GM23248 (cell line): ENCODE data around the gene VPREB1. TPM values are rescaled to one million over a fixed set of nuclear protein-coding genes. Genes with fewer than 3 reads are reported as not detected.
"Not testable (repeated sequence)": the region's sequence is repeated elsewhere in the genome, so short reads cannot be mapped to it uniquely, and the experiment has no call there.

ENCODE experiments used
- DNase-seq: peaks from one replicate; pipeline ENCODE4 v3.0.0-alpha.2; 2015
- H2AFZ ChIP-seq: fragments of 200-600 bp; sonication (generic); 2 replicates; pipeline ENCODE4 v1.6.1; 2016; ENCODE audit warnings: antibody characterized with exemption
- H3F3A ChIP-seq: fragments of 200-600 bp; sonication (generic); 2 replicates; pipeline ENCODE4 v1.6.1; 2016; ENCODE audit warnings: mild to moderate bottlenecking, antibody characterized with exemption, mixed run types; ENCODE audit not compliant: insufficient read depth
- H3K27ac ChIP-seq: fragments of 200-600 bp; sonication (generic); 2 replicates; pipeline ENCODE4 v1.5.1; 2016; ENCODE audit warnings: mild to moderate bottlenecking
- H3K27me3 ChIP-seq: fragments of 200-600 bp; sonication (generic); replicated peaks from 2 replicates; pipeline ENCODE4 v1.6.1; 2016; ENCODE audit warnings: mild to moderate bottlenecking; ENCODE audit not compliant: insufficient read depth
- H3K36me3 ChIP-seq: fragments of 200-600 bp; sonication (generic); 2 replicates; pipeline ENCODE4 v1.6.1; 2016; ENCODE audit warnings: low read depth, mild to moderate bottlenecking
- H3K4me1 ChIP-seq: fragments of 200-600 bp; sonication (generic); 2 replicates; pipeline ENCODE4 v1.6.1; 2016; ENCODE audit warnings: mild to moderate bottlenecking; ENCODE audit not compliant: insufficient read depth
- H3K4me2 ChIP-seq: fragments of 200-600 bp; sonication (generic); one replicate; pipeline ENCODE4 v1.6.1; 2016; ENCODE audit warnings: mild to moderate bottlenecking; ENCODE audit not compliant: unreplicated experiment
- H3K4me3 ChIP-seq: fragments of 200-600 bp; sonication (generic); 2 replicates; pipeline ENCODE4 v1.5.1; 2016; ENCODE audit warnings: mild to moderate bottlenecking
- H3K79me2 ChIP-seq: fragments of 200-600 bp; sonication (generic); 2 replicates; pipeline ENCODE4 v1.6.1; 2016; ENCODE audit warnings: mild to moderate bottlenecking; ENCODE audit not compliant: insufficient read depth
- H3K9ac ChIP-seq: fragments of 200-600 bp; sonication (generic); 2 replicates; pipeline ENCODE4 v1.6.1; 2016; ENCODE audit warnings: mild to moderate bottlenecking
- H3K9me2 ChIP-seq: fragments of 200-600 bp; sonication (generic); 2 replicates; pipeline ENCODE4 v1.6.1; 2016; ENCODE audit warnings: mixed run types, mild to moderate bottlenecking, moderate library complexity; ENCODE audit not compliant: insufficient read depth
- H3K9me3 ChIP-seq: fragments of 200-600 bp; sonication (generic); one replicate; pipeline ENCODE4 v1.6.1; 2017; ENCODE audit warnings: low read depth
- H4K20me1 ChIP-seq: fragments of 200-600 bp; sonication (generic); 2 replicates; pipeline ENCODE4 v1.6.0; 2016; ENCODE audit not compliant: insufficient read depth
- WGBS, 2 experiments: methylation state at CpG; one replicate each; pipeline ENCODE4 v1.1.6; 2015 to 2017; ENCODE audit warnings: low lambda C conversion rate in 2 of 2, low coverage in 1 of 2; ENCODE audit errors: missing lambda C conversion rate in 2 of 2; 5-methylcytosine and 5-hydroxymethylcytosine counted together
- in situ Hi-C: fragments of 300-500 bp; cut with MboI; formaldehyde crosslinking; loops from 2 replicates; pipeline ENCODE4 v1.15.0; 2020
- polyA plus RNA-seq: library from polyadenylated mRNA; unstranded; fragments of >200 nt; fragmentation: Nextera tagmentation; extraction: Ambion mirVana; gene quantifications from 2 replicates; pipeline ENCODE4 v1.2.1, GENCODE V29; 2016
- total RNA-seq: library from RNA; depleted of rRNA; stranded (reverse); fragments of >200 nt; shearing (Covaris generic); gene quantifications from 2 replicates; pipeline ENCODE4 v1.2.3, GENCODE V29; 2014

The VPREB1 gene
- total and polyA plus RNA-seq, 2 experiments from 2014 or later = not detected

DNA sequence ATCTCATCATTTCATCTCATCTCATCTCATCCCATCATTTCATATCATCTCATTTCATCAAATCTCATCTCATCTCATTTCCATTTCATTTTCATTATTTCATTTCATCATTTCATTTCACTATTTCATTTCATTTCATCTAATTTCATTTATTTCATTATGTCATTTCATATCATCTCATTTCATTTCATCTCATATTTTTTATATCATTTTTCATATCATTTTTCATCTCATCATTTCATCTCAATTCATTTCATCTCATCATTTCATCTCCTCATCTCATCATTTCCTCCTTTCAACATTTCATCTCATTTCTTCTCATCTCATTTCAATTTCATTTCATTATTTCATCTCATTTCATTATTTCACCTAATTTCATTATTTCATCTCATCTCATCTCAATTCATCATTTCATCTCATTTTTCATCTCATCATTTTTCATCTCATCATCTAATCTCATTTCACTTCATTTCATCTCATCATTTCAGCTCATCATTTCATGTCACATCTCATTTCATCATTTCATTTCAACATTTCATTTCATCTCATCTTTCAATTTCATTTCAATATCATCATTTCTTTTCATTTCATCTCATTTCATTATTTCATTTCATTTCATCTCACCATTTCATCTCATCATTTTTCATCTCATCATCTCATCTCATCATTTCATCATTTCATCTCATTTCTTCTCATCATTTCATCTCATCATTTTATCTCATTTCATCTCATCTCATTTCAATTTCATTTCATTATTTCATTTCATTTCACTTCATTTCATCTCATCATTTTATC, 40.6 kb downstream of the VPREB1 start:
- H3K4me3 ChIP-seq, H2AFZ ChIP-seq, H3K9me3 ChIP-seq, H4K20me1 ChIP-seq, H3K79me2 ChIP-seq, H3K27ac ChIP-seq, H3K36me3 ChIP-seq, H3K4me1 ChIP-seq, H3K9me2 ChIP-seq, in situ Hi-C loops, H3F3A ChIP-seq, H3K4me2 ChIP-seq, H3K27me3 ChIP-seq, H3K9ac ChIP-seq, DNase-seq: not testable (repeated sequence)

DNA sequence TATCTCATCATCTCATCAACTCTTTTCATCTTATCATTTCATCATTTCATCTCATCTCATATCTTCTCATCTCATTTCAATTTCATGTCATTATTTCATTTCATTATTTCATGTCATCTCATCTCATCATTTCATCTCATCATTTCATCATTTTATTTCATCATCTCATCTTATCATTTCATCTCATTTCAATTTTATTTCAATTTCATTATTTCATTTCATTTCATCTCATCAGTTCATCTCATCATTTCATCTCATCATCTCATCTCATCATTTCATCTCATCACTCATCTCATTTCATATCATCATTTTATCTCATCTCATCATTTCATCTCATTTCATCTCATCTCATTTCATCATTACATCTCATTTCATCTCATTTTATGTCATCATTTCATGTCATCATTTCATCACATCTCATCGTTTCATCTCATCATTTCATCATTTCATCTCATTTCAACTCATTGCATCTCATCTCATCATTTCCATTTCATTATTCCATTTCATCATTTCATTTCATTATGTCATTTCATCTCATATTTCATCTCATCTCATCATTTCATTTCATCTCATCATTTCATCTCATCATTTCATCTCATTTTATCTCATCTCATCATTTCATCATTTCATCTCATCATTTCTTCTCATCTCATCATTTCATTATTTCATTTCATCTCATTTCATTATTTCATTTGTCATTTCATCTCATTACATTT, 42.0 kb downstream of the VPREB1 start:
- H3K27ac ChIP-seq, H3K36me3 ChIP-seq, DNase-seq, H3K4me1 ChIP-seq, H3K4me3 ChIP-seq, H3K9ac ChIP-seq, in situ Hi-C loops, H3K9me3 ChIP-seq, H2AFZ ChIP-seq, H3K79me2 ChIP-seq, H3K4me2 ChIP-seq, H3K9me2 ChIP-seq, H4K20me1 ChIP-seq, H3F3A ChIP-seq, H3K27me3 ChIP-seq: not testable (repeated sequence)
- no CpG with 5 or more reads among the region's 1 CpG for WGBS, 2 experiments

DNA sequence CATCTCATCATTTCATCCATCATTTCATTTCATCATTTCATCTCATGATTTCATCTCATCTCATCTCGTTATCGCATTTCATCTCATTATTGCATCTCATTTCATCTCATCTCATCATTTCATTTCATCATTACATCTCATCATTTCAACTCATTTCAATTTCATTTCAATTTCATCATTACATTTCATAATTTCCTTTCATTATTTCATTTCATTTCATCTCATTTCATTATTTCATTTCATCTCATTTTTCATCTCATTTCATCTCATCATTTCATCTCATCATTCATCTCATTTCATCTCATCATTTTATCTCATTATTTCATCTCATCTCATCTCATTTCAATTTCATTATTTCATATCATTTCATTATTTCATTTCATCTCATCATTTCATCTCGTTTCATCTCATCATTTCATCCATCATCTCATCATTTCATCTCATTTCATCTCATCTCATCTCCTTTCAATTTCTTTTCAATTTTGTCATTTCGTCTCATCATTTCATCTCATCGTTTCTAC, 42.6 kb downstream of the VPREB1 start:
- H4K20me1 ChIP-seq, H3K79me2 ChIP-seq, DNase-seq, H3K9me3 ChIP-seq, H3K27me3 ChIP-seq, H3K4me2 ChIP-seq, H2AFZ ChIP-seq, H3F3A ChIP-seq, H3K4me1 ChIP-seq, in situ Hi-C loops, H3K36me3 ChIP-seq, H3K4me3 ChIP-seq, H3K9me2 ChIP-seq, H3K9ac ChIP-seq, H3K27ac ChIP-seq: not testable (repeated sequence)
- 97 to 99% methylated on average over 5 of the region's 5 CpGs for WGBS, 2 experiments

DNA sequence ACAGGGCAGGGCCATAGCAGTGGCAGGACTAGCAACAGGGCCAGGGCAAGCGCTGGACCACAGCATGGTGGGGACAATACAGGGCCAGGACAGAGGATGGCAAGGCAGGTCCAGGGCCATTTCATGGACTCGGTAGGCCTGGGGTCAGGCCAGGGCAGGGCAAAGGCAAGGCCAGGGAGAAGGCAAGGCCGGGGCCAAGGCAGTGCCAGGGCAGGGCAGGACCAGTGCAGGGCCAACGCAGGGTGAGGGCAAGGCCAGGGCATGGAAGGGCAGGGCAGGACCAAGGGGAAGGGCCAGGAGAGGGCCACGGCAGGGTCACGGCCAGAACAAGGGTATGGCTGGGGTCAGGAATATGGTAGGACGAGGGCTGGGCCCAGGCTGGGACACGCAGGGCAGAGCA, 45.1 kb downstream of the VPREB1 start:
- H3K9me2 ChIP-seq, in situ Hi-C loops, H3K9ac ChIP-seq, H3K27me3 ChIP-seq, DNase-seq, H3K9me3 ChIP-seq, H4K20me1 ChIP-seq, H3K79me2 ChIP-seq, H3K36me3 ChIP-seq, H3K4me3 ChIP-seq, H2AFZ ChIP-seq, H3K4me2 ChIP-seq, H3K4me1 ChIP-seq, H3F3A ChIP-seq, H3K27ac ChIP-seq: not testable (repeated sequence)
- WGBS, 2 experiments = 98% methylated on average over 5 to 7 of the region's 8 CpGs

DNA sequence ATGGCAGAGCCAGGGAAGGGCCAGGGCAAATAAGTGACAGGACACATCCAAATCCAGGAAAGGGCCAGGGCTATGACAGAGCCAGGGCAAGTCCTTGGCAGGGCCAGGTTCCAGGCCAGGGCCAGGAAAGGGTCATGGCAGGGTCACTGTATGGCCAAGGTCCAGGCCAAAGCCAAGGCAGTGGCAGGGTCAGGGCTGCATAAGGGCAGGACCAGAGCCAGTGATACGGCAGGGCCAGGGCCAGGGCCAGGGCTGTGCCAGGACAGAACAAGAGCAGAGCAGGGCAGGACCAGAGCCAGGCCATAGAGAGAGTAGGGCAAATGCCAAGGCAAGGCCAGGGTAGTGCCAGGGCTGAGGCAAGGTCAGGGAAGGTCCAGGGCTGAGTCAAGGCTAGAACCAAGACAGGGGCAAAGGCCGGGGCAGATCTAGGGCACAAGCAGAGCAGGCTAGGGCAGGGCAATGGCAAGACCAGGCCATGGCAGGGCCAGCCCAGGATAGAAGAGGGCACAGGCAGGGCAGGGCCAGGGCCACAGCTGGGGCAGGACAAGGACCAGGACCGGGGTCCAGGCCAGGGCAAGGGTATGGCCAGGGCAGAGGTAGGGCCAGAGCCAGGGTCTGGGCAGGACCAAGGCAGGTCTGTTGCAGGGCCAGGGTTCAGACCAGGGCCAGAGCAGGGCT, 46.7 kb downstream of the VPREB1 start:
- H3K9me3 ChIP-seq, H3K9me2 ChIP-seq, in situ Hi-C loops, H3K4me3 ChIP-seq, H4K20me1 ChIP-seq, H3F3A ChIP-seq, H3K9ac ChIP-seq, H3K27me3 ChIP-seq, H3K4me2 ChIP-seq, DNase-seq, H2AFZ ChIP-seq, H3K36me3 ChIP-seq, H3K27ac ChIP-seq, H3K4me1 ChIP-seq: not testable (repeated sequence)
- H3K79me2 ChIP-seq = peaks cover 15% of the 10 kb centered on the region
- 83 to 94% methylated on average over 3 of the region's 3 CpGs for WGBS, 2 experiments

DNA sequence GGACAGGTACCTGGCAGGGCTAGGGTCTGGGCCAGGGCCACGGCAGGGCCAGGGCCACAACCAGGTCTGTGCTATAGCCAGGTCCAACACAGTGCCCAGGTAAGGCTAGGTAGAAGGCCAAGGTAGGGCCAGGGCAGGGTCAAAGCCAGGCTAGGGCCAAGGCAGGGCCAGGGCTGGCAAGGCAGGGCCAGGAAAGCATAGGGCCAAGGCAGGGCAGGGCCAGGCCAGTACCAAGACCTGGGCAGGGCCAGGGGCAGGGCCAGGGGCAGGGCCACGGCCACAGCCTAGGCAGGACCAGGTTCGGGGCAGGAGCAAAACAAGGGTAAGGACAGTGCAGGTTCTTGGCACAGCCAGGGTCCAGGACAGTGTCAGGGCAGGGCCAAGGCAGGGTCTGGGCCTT, 48.1 kb downstream of the VPREB1 start:
- H3K4me1 ChIP-seq, H4K20me1 ChIP-seq, H3K27ac ChIP-seq, in situ Hi-C loops, DNase-seq, H3K27me3 ChIP-seq, H3K36me3 ChIP-seq, H3K9me2 ChIP-seq, H3F3A ChIP-seq, H3K4me2 ChIP-seq, H3K4me3 ChIP-seq, H2AFZ ChIP-seq, H3K9ac ChIP-seq, H3K9me3 ChIP-seq: not testable (repeated sequence)
- H3K79me2 ChIP-seq = peaks cover 21% of the 10 kb centered on the region
- WGBS, 2 experiments = 88 to 93% methylated on average over 3 of the region's 3 CpGs

DNA sequence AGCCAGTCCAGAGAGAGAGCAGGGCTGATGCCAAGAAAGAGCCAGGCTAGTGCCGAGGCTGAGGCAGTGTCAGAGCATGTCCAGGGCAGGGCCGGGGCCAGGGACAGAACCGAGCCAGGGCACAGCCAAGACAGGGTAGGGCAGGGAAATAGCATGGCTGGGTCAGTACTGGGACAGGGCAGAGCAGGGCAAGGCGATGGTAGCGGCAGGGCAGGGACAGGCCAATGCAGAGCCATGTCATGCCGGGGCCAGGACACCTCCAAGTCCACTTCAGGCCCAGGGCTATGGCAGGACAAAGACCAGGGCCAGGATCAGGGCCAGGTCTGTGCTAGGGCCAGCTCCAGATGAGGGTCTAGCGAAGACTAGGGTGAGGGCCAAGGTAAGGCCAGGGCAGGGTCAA, 48.9 kb downstream of the VPREB1 start:
- H3K9me2 ChIP-seq, H3K4me2 ChIP-seq, H4K20me1 ChIP-seq, H3K27me3 ChIP-seq, H3K27ac ChIP-seq, H3K9me3 ChIP-seq, H3K9ac ChIP-seq, in situ Hi-C loops, H2AFZ ChIP-seq, H3K36me3 ChIP-seq, DNase-seq, H3K4me3 ChIP-seq, H3K4me1 ChIP-seq, H3F3A ChIP-seq: not testable (repeated sequence)
- peaks cover 26% of the 10 kb centered on the region for H3K79me2 ChIP-seq
- WGBS, 2 experiments = 90 to 95% methylated on average over 5 to 7 of the region's 7 CpGs
